ENCODE data around the gene ESRRG. TPM values are rescaled to one million over a fixed set of nuclear protein-coding genes. Genes with fewer than 3 reads are reported as not detected.
A peak's percentile ranks its signal among the peaks of the same experiment; 100 is the strongest.

Gene ESRRG
- total and polyA plus RNA-seq, 4 donors, result 0.07 to 0.47 (median 0.20) TPM

GRCh38 chr1:216750961-216751360, 27.7 kb upstream of the ESRRG start:
- WGBS, result 91% methylated on average over 2 of the region's 2 CpGs
- no peak for DNase-seq (ENCODE audit: low spot score)
- H3K4me1 ChIP-seq (ENCODE audit: control insufficient read depth in 4 of 4, insufficient read depth in 4 of 4, low read length in 3 of 4), result no peaks in the 10 kb centered on the region
- H3K9me3 ChIP-seq (ENCODE audit: control insufficient read depth in 4 of 4, low read length in 3 of 4), result no peaks in the 10 kb centered on the region
- H3K36me3 ChIP-seq (ENCODE audit: control insufficient read depth in 4 of 4, insufficient read depth in 3 of 4, low read depth in 1 of 4, low read length in 3 of 4), result no peaks in the 10 kb centered on the region
- no peak for TF ChIP-seq MAX (IDR thresholded peaks at IDR 0.05)
- TF ChIP-seq ATF3 (IDR thresholded peaks at IDR 0.05), result no peak
- TF ChIP-seq GABPA (IDR thresholded peaks at IDR 0.05 in 1 of 2, conservative IDR thresholded peaks at IDR 0.05 in 1 of 2), result no peak
- H3K9ac ChIP-seq (ENCODE audit: low read depth in 1 of 2, low read length in 2 of 2), result no peak overlapping the region
- H3K4me3 ChIP-seq (ENCODE audit: low read depth in 1 of 3, low read length in 3 of 3), result no peak overlapping the region
- no peak overlapping the region for H3K27ac ChIP-seq (ENCODE audit: low read depth in 1 of 2, low read length in 2 of 2)
- no peaks in the 10 kb centered on the region for H3K27me3 ChIP-seq (ENCODE audit: control insufficient read depth in 4 of 4, insufficient read depth in 4 of 4, low read length in 3 of 4)

- TF ChIP-seq CTCF (IDR thresholded peaks at IDR 0.05; ENCODE audit: low read depth, low read length, missing input control) (peak; percentile 50), RAD21 (IDR thresholded peaks at IDR 0.05) (peak; percentile 77 to 83), NR2F2 (IDR thresholded peaks at IDR 0.05) (no peak)
- Histone ChIP-seq H3K27me3 (ENCODE audit: control insufficient read depth in 4 of 4, insufficient read depth in 4 of 4, low read length in 3 of 4) (no peaks in the 10 kb centered on the region), H3K36me3 (ENCODE audit: control insufficient read depth in 4 of 4, insufficient read depth in 3 of 4, low read depth in 1 of 4, low read length in 3 of 4) (no peaks in the 10 kb centered on the region), H3K4me1 (ENCODE audit: control insufficient read depth in 4 of 4, insufficient read depth in 4 of 4, low read length in 3 of 4) (no peaks in the 10 kb centered on the region), H3K4me3 (ENCODE audit: low read depth in 1 of 3, low read length in 3 of 3) (no peak overlapping the region), H3K9ac (ENCODE audit: low read depth in 1 of 2, low read length in 2 of 2) (no peak overlapping the region), H3K27ac (ENCODE audit: low read depth in 1 of 2, low read length in 2 of 2) (no peak overlapping the region), H3K9me3 (ENCODE audit: control insufficient read depth in 4 of 4, low read length in 3 of 4) (no peaks in the 10 kb centered on the region)
- 7% methylated on average over 3 of the region's 3 CpGs for WGBS
- no peak for DNase-seq (ENCODE audit: low spot score)
Observed at GRCh38 chr1:216750031-216750627, 26.9 kb upstream of the ESRRG start.

GRCh38 chr1:216749232-216749631, 26.0 kb upstream of the ESRRG start:
- Histone ChIP-seq H3K9ac (ENCODE audit: low read depth in 1 of 2, low read length in 2 of 2) (no peak overlapping the region), H3K9me3 (ENCODE audit: control insufficient read depth in 4 of 4, low read length in 3 of 4) (no peaks in the 10 kb centered on the region), H3K27ac (ENCODE audit: low read depth in 1 of 2, low read length in 2 of 2) (no peak overlapping the region), H3K27me3 (ENCODE audit: control insufficient read depth in 4 of 4, insufficient read depth in 4 of 4, low read length in 3 of 4) (no peaks in the 10 kb centered on the region), H3K4me3 (ENCODE audit: low read depth in 1 of 3, low read length in 3 of 3) (no peak overlapping the region), H3K4me1 (ENCODE audit: control insufficient read depth in 4 of 4, insufficient read depth in 4 of 4, low read length in 3 of 4) (no peaks in the 10 kb centered on the region), H3K36me3 (ENCODE audit: control insufficient read depth in 4 of 4, insufficient read depth in 3 of 4, low read depth in 1 of 4, low read length in 3 of 4) (no peaks in the 10 kb centered on the region)
- 75% methylated on average over 9 of the region's 9 CpGs for WGBS
- DNase-seq (ENCODE audit: low spot score), result no peak
- TF ChIP-seq EGR1 (IDR thresholded peaks at IDR 0.05; ENCODE audit: low read depth in 2 of 2) (no peak), GABPA (IDR thresholded peaks at IDR 0.05 in 1 of 2, conservative IDR thresholded peaks at IDR 0.05 in 1 of 2) (no peak), FOXA2 (IDR thresholded peaks at IDR 0.05) (no peak), HNF4G (IDR thresholded peaks at IDR 0.05) (no peak), MAX (IDR thresholded peaks at IDR 0.05) (no peak), RAD21 (IDR thresholded peaks at IDR 0.05) (no peak), NR2F2 (IDR thresholded peaks at IDR 0.05) (no peak), SP1 (IDR thresholded peaks at IDR 0.05) (no peak), REST (IDR thresholded peaks at IDR 0.05) (no peak), HNF4A (conservative IDR thresholded peaks at IDR 0.05) (no peak), CTCF (IDR thresholded peaks at IDR 0.05; ENCODE audit: low read depth, low read length, missing input control) (no peak), FOXA1 (IDR thresholded peaks at IDR 0.05) (no peak), RXRA (IDR thresholded peaks at IDR 0.05) (no peak), YY1 (IDR thresholded peaks at IDR 0.05) (no peak), TAF1 (conservative IDR thresholded peaks at IDR 0.05) (no peak), ATF3 (IDR thresholded peaks at IDR 0.05) (no peak)
